CD14-positive monocyte (primary cell): ENCODE data around the gene PDE12. TPM values are rescaled to one million over a fixed set of nuclear protein-coding genes. Genes with fewer than 3 reads are reported as not detected.

Experiments
- DNase-seq, 3 donors: peaks; one replicate each; pipeline ENCODE4 v3.0.0-alpha.2; 2011 to 2022
- H2AFZ ChIP-seq: 2 replicates; pipeline ENCODE4 v1.6.0; 2012; ENCODE audit warnings: mild to moderate bottlenecking, low read depth, low read length, inconsistent platforms; ENCODE audit not compliant: insufficient read depth, poor library complexity, severe bottlenecking
- H3K27ac ChIP-seq, 2 donors: 1 replicate in 1 of 2; 2 replicates in 1 of 2; pipeline ENCODE4 v1.5.1; 2012 to 2013; ENCODE audit warnings: low read length in 2 of 2, control low read depth in 1 of 2, inconsistent platforms in 1 of 2, low read depth in 1 of 2, mild to moderate bottlenecking in 1 of 2
- H3K27me3 ChIP-seq, 2 donors: one replicate each; pipeline versions ENCODE4 v1.6.0 to v1.6.1; 2011 to 2013; ENCODE audit warnings: low read length in 2 of 2; ENCODE audit not compliant: control insufficient read depth in 2 of 2, insufficient read depth in 2 of 2
- H3K36me3 ChIP-seq, 2 donors: replicated peaks in 1 of 2; 1 replicate in 1 of 2; 2 replicates in 1 of 2; pipeline versions ENCODE4 v1.5.1 to v1.6.1; 2012 to 2013; ENCODE audit warnings: low read length in 2 of 2, control low read depth in 1 of 2, inconsistent platforms in 1 of 2, mild to moderate bottlenecking in 1 of 2; ENCODE audit not compliant: insufficient read depth in 2 of 2, control insufficient read depth in 1 of 2
- H3K4me1 ChIP-seq, 2 donors: 1 replicate in 1 of 2; 2 replicates in 1 of 2; pipeline versions ENCODE4 v1.5.1 to v1.6.1; 2012 to 2013; ENCODE audit warnings: low read length in 2 of 2, control low read depth in 1 of 2, inconsistent platforms in 1 of 2, mild to moderate bottlenecking in 1 of 2, moderate library complexity in 1 of 2; ENCODE audit not compliant: insufficient read depth in 2 of 2, control insufficient read depth in 1 of 2
- H3K4me2 ChIP-seq: replicated peaks from 2 replicates; pipeline ENCODE3; 2012; ENCODE audit warnings: low read length, moderate library complexity, mild to moderate bottlenecking; ENCODE audit not compliant: poor library complexity, severe bottlenecking; ENCODE audit errors: extremely low read depth
- H3K4me3 ChIP-seq, 3 experiments: fragments of 200-600 bp in 1 of 3; sonication (generic) in 1 of 3; replicated peaks in 1 of 3; 1 replicate in 2 of 3; 2 replicates in 1 of 3; pipeline ENCODE4 v1.5.1; 2011 to 2013; ENCODE audit warnings: low read length in 3 of 3, mild to moderate bottlenecking in 3 of 3, control low read depth in 2 of 3, low read depth in 2 of 3, inconsistent platforms in 1 of 3, moderate library complexity in 1 of 3
- H3K79me2 ChIP-seq: 2 replicates; pipeline ENCODE4 v1.6.0; 2012; ENCODE audit warnings: mild to moderate bottlenecking, control low read depth, inconsistent platforms, low read length, moderate library complexity; ENCODE audit not compliant: insufficient read depth
- H3K9ac ChIP-seq: 2 replicates; pipeline ENCODE4 v1.6.0; 2017; ENCODE audit warnings: low read length, mild to moderate bottlenecking; ENCODE audit not compliant: insufficient read depth, poor library complexity, severe bottlenecking
- H3K9me3 ChIP-seq, 2 donors: replicated peaks in 1 of 2; 1 replicate in 1 of 2; 2 replicates in 1 of 2; pipeline versions ENCODE4 v1.5.1 to v1.6.1; 2012 to 2013; ENCODE audit warnings: low read length in 2 of 2, control low read depth in 1 of 2; ENCODE audit not compliant: control insufficient read depth in 1 of 2, insufficient read depth in 1 of 2
- H4K20me1 ChIP-seq: 2 replicates; pipeline ENCODE4 v1.6.0; 2012; ENCODE audit warnings: mild to moderate bottlenecking, low read length, control low read depth, moderate library complexity; ENCODE audit not compliant: insufficient read depth
- H3K27ac Mint-ChIP-seq, 7 donors: one replicate each; pipeline ENCODE4 v1.8.0; 2020; ENCODE audit warnings: mild to moderate bottlenecking in 7 of 7, mixed read lengths in 7 of 7, moderate library complexity in 6 of 7, inconsistent platforms in 2 of 7
- H3K27me3 Mint-ChIP-seq, 3 donors: one replicate each; pipeline ENCODE4 v1.8.0; 2021 to 2022; ENCODE audit warnings: low read depth in 3 of 3, mild to moderate bottlenecking in 3 of 3, mixed read lengths in 3 of 3, moderate library complexity in 3 of 3, inconsistent platforms in 1 of 3
- H3K36me3 Mint-ChIP-seq, 2 donors: one replicate each; pipeline ENCODE4 v1.8.0; 2020; ENCODE audit warnings: mixed read lengths in 2 of 2, inconsistent platforms in 1 of 2, mild to moderate bottlenecking in 1 of 2
- H3K4me1 Mint-ChIP-seq: one replicate; pipeline ENCODE4 v1.8.0; 2020; ENCODE audit warnings: mild to moderate bottlenecking, mixed read lengths
- H3K4me3 Mint-ChIP-seq, 2 donors: one replicate each; pipeline ENCODE4 v1.8.0; 2020; ENCODE audit warnings: mild to moderate bottlenecking in 2 of 2, mixed read lengths in 2 of 2, moderate library complexity in 1 of 2
- H3K9me3 Mint-ChIP-seq, 7 donors: one replicate each; pipeline ENCODE4 v1.8.0; 2020 to 2022; ENCODE audit warnings: mixed read lengths in 7 of 7, mild to moderate bottlenecking in 6 of 7, moderate library complexity in 6 of 7, inconsistent platforms in 2 of 7
- WGBS: methylation state at CpG from one replicate; pipeline ENCODE4 v1.1.5; 2013; ENCODE audit warnings: missing lambda C conversion rate; ENCODE audit not compliant: insufficient coverage; 5-methylcytosine and 5-hydroxymethylcytosine counted together
- intact Hi-C, 2 donors: fragments of 100-400 bp; cut with micrococcal nuclease; formaldehyde crosslinking; loops; one replicate each; pipeline versions ENCODE4 v1.15.0 to v1.15.1; 2023
- polyA plus RNA-seq, 3 donors: library from polyadenylated mRNA; depleted of rRNA in 1 of 3; unstranded in 2 of 3; stranded (reverse) in 1 of 3; fragments of 300-500 nt in 2 of 3; fragments of >200 nt in 1 of 3; fragmentation: Illumina TruSeq in 2 of 3; gene quantifications; 1 replicate in 2 of 3; 2 replicates in 1 of 3; pipeline ENCODE4 v1.2.3, GENCODE V29; 2012 to 2021
- TF ChIP-seq, protein P1 (sequence below): fragments of 200-600 bp; IDR thresholded peaks from one replicate; pipeline ENCODE4 v1.8.0; 2022; ENCODE audit warnings: antibody characterized with exemption, mild to moderate bottlenecking

The PDE12 gene
- polyA plus RNA-seq, 3 donors, result 5.1 to 11.3 (median 11.0) TPM

DNA sequence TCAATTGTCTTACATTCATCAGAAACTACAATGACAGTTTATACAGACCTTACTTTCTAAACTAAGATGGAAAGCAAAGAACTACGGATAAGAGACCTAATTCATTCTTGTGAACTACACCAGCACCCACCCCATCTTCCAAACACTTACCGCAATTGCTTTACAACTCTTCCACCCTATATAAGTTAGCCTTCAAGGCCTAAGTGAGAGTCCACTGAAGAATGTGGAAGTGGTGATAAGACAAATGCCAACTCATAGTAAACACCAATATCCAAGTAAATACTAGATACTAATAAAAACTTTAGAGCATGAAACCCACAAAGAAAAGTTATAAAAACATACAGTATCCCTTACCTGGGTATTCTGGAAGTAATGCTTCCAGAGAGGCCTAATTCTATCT, 27.5 kb downstream of the PDE12 start:
- Histone ChIP-seq H3K4me2 (no peak overlapping the region), H3K79me2 (peaks cover 98% of the 10 kb centered on the region), H3K36me3 (peaks cover 37 to 74% of the 10 kb centered on the region in 2 donors), H3K27me3 (no peaks in the 10 kb centered on the region), H3K9me3 (no peaks in the 10 kb centered on the region), H2AFZ (no peak overlapping the region), H3K9ac (no peak overlapping the region), H3K27ac (no peak overlapping the region), H4K20me1 (peaks cover 100% of the 10 kb centered on the region), H3K4me1 (peaks cover 4 to 9% of the 10 kb centered on the region in 2 donors), H3K4me3 (no peak overlapping the region)
- Mint-ChIP-seq H3K27me3 (peaks cover 0 to 4% (median 0%) of the 10 kb centered on the region in 3 donors), H3K9me3 (no peaks in the 10 kb centered on the region), H3K4me1 (peaks cover 6% of the 10 kb centered on the region), H3K36me3 (peaks cover 28 to 62% of the 10 kb centered on the region in 2 donors), H3K27ac (peak overlapping the region in 1 of 7 donors; percentile 4), H3K4me3 (no peak overlapping the region)
- TF ChIP-seq, protein P1, sequence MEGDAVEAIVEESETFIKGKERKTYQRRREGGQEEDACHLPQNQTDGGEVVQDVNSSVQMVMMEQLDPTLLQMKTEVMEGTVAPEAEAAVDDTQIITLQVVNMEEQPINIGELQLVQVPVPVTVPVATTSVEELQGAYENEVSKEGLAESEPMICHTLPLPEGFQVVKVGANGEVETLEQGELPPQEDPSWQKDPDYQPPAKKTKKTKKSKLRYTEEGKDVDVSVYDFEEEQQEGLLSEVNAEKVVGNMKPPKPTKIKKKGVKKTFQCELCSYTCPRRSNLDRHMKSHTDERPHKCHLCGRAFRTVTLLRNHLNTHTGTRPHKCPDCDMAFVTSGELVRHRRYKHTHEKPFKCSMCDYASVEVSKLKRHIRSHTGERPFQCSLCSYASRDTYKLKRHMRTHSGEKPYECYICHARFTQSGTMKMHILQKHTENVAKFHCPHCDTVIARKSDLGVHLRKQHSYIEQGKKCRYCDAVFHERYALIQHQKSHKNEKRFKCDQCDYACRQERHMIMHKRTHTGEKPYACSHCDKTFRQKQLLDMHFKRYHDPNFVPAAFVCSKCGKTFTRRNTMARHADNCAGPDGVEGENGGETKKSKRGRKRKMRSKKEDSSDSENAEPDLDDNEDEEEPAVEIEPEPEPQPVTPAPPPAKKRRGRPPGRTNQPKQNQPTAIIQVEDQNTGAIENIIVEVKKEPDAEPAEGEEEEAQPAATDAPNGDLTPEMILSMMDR, result no peak
- intact Hi-C loops, result no loop called here
- 100% methylated on average over 1 of the region's 2 CpGs for WGBS
- no peak for DNase-seq

DNA sequence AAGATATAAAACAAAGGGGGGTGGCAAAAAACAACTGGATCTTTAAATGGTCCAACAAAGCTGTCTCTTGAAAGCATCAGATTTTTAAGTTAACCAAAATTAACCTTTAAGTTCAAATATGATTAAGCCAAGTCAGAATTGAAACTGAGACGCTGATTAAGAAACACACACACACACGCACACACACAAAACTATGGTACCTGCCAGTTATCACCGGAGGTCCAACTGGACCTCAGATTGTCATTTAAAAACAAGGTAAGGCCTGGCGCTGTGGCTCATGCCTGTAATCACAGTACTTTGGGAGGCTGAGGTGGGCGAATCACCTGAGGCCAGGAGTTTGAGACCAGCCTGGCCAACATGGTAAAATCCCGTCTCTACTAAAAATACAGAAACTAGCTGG, 30.7 kb downstream of the PDE12 start:
- Mint-ChIP-seq H3K27me3 (peaks cover 0 to 2% (median 0%) of the 10 kb centered on the region in 3 donors), H3K36me3 (peaks cover 23 to 57% of the 10 kb centered on the region in 2 donors), H3K27ac (peak overlapping the region in 4 of 7 donors; percentile 27 to 68 (median 45)), H3K4me1 (peaks cover 9% of the 10 kb centered on the region), H3K4me3 (no peak overlapping the region), H3K9me3 (no peaks in the 10 kb centered on the region)
- Histone ChIP-seq H3K79me2 (peaks cover 99% of the 10 kb centered on the region), H3K27me3 (no peaks in the 10 kb centered on the region), H3K4me2 (no peak overlapping the region), H4K20me1 (peaks cover 98% of the 10 kb centered on the region), H3K4me1 (peaks cover 4 to 9% of the 10 kb centered on the region in 2 donors), H3K36me3 (peaks cover 20 to 51% of the 10 kb centered on the region in 2 donors), H3K9me3 (no peaks in the 10 kb centered on the region), H2AFZ (no peak overlapping the region), H3K9ac (no peak overlapping the region), H3K4me3 (no peak overlapping the region), H3K27ac (no peak overlapping the region)
- 88% methylated on average over 4 of the region's 6 CpGs for WGBS
- TF ChIP-seq, protein P1, result no peak
- DNase-seq, result no peak
- intact Hi-C loops, result no loop called here
